ENCODE results near the gene SIK2.
"Not testable (repeated sequence)": the region's sequence is repeated elsewhere in the genome, so short reads cannot be mapped to it uniquely, and the experiment has no call there.

The SIK2 gene

GRCh38 chr11:111624608-111625007 lies 22.4 kb downstream of the SIK2 start:
- DNase-seq (ENCODE audit: low spot score) = no peak

- no peak for DNase-seq (ENCODE audit: low spot score)
These were observed 25.3 kb downstream of the SIK2 start for GRCh38 chr11:111627591-111627990.

GRCh38 chr11:111629499-111629898 lies 27.2 kb downstream of the SIK2 start:
- DNase-seq (ENCODE audit: low spot score) = no peak

- DNase-seq (ENCODE audit: low spot score) = no peak
These were observed 28.9 kb downstream of the SIK2 start for GRCh38 chr11:111631024-111631665.

- peak; percentile 26 for DNase-seq (ENCODE audit: low spot score)
These were observed 29.4 kb downstream of the SIK2 start for GRCh38 chr11:111631666-111632039.

GRCh38 chr11:111632516-111633220 lies 30.4 kb downstream of the SIK2 start:
- no peak for DNase-seq (ENCODE audit: low spot score)

- no peak for DNase-seq (ENCODE audit: low spot score)
These were observed 31.0 kb downstream of the SIK2 start for GRCh38 chr11:111633248-111633647.

- no peak for DNase-seq (ENCODE audit: low spot score)
These were observed 31.6 kb downstream of the SIK2 start for GRCh38 chr11:111633756-111634362.

GRCh38 chr11:111634981-111635705 lies 32.9 kb downstream of the SIK2 start:
- no peak for DNase-seq (ENCODE audit: low spot score)

- no peak for DNase-seq (ENCODE audit: low spot score)
These were observed 33.4 kb downstream of the SIK2 start for GRCh38 chr11:111635706-111636045.

GRCh38 chr11:111637885-111638284 lies 35.6 kb downstream of the SIK2 start:
- no peak for DNase-seq (ENCODE audit: low spot score)

- no peak for DNase-seq (ENCODE audit: low spot score)
These were observed 37.1 kb downstream of the SIK2 start for GRCh38 chr11:111639226-111639925.

GRCh38 chr11:111641339-111642015 lies 39.2 kb downstream of the SIK2 start:
- no peak for DNase-seq (ENCODE audit: low spot score)

GRCh38 chr11:111642542-111642941 lies 40.3 kb downstream of the SIK2 start:
- no peak for DNase-seq (ENCODE audit: low spot score)

GRCh38 chr11:111644922-111645321 lies 42.7 kb downstream of the SIK2 start:
- no peak for DNase-seq (ENCODE audit: low spot score)

GRCh38 chr11:111645657-111646316 lies 43.5 kb downstream of the SIK2 start:
- no peak for DNase-seq (ENCODE audit: low spot score)

GRCh38 chr11:111651336-111651735 lies 49.1 kb downstream of the SIK2 start:
- not testable (repeated sequence) for DNase-seq (ENCODE audit: low spot score)

- no peak for DNase-seq (ENCODE audit: low spot score)
These were observed 49.9 kb downstream of the SIK2 start for GRCh38 chr11:111652184-111652583.

- no peak for DNase-seq (ENCODE audit: low spot score)
These were observed 52.4 kb downstream of the SIK2 start for GRCh38 chr11:111654601-111655000.

GRCh38 chr11:111655924-111656323 lies 53.7 kb downstream of the SIK2 start:
- DNase-seq (ENCODE audit: low spot score) = no peak

GRCh38 chr11:111657905-111658304 lies 55.7 kb downstream of the SIK2 start:
- not testable (repeated sequence) for DNase-seq (ENCODE audit: low spot score)
